AG04450 (cell line): ENCODE results near the gene YPEL2. TPM values are rescaled to one million over a fixed set of nuclear protein-coding genes. Genes with fewer than 3 reads are reported as not detected.
"Not testable (repeated sequence)": the region's sequence is repeated elsewhere in the genome, so short reads cannot be mapped to it uniquely, and the experiment has no call there.

Source experiments
- CTCF ChIA-PET: fragments of 300-600, 350-600 bp; formaldehyde crosslinking; extraction: SDS; loops from one replicate; lab custom pipeline; 2022; ENCODE audit warnings: antibody characterized with exemption, inconsistent platforms; lab: Charles Lee
- POLR2A ChIA-PET: fragments of 350-600 bp; formaldehyde crosslinking; extraction: SDS; loops from one replicate; lab custom pipeline; 2021; ENCODE audit warnings: antibody characterized with exemption, inconsistent platforms; lab: Yijun Ruan, JAX
- DNase-seq: peaks from one replicate; pipeline ENCODE4 v3.0.0-alpha.2; 2011; ENCODE audit warnings: low read depth, low spot score
- H3K27ac ChIP-seq: one replicate; pipeline ENCODE4 v1.5.1; 2012; ENCODE audit warnings: low read depth, low read length, control low read depth
- H3K27me3 ChIP-seq: one replicate; pipeline ENCODE4 v1.6.0; 2012; ENCODE audit warnings: low read length; ENCODE audit not compliant: control insufficient read depth, insufficient read depth
- H3K4me3 ChIP-seq: 2 replicates; pipeline ENCODE4 v1.5.1; 2011; ENCODE audit warnings: mild to moderate bottlenecking, low read depth, low read length, control low read depth
- H3K9me3 ChIP-seq: 2 replicates; pipeline ENCODE4 v1.5.1; 2012; ENCODE audit warnings: low read length; ENCODE audit not compliant: control insufficient read depth, insufficient read depth
- CTCF ChIP-seq: IDR thresholded peaks from 2 replicates; pipeline ENCODE4 v1.5.1; 2011; ENCODE audit warnings: low read depth, low read length, control low read depth, inconsistent platforms
- polyA minus RNA-seq: library from RNA; depleted of rRNA, polyadenylated mRNA; stranded (reverse); fragments of >200 nt; gene quantifications from 2 replicates; pipeline ENCODE4 v1.2.3, GENCODE V29; 2011; rRNA and poly(A)+ RNA removed
- polyA plus RNA-seq: library from polyadenylated mRNA; depleted of rRNA; stranded (reverse); fragments of >200 nt; gene quantifications from 2 replicates; pipeline ENCODE4 v1.2.3, GENCODE V29; 2011; rRNA removed

Gene YPEL2
- 6.0 and 7.7 TPM in 2 replicates for polyA plus RNA-seq
- 10.9 and 15.0 TPM in 2 replicates for polyA minus RNA-seq

DNA sequence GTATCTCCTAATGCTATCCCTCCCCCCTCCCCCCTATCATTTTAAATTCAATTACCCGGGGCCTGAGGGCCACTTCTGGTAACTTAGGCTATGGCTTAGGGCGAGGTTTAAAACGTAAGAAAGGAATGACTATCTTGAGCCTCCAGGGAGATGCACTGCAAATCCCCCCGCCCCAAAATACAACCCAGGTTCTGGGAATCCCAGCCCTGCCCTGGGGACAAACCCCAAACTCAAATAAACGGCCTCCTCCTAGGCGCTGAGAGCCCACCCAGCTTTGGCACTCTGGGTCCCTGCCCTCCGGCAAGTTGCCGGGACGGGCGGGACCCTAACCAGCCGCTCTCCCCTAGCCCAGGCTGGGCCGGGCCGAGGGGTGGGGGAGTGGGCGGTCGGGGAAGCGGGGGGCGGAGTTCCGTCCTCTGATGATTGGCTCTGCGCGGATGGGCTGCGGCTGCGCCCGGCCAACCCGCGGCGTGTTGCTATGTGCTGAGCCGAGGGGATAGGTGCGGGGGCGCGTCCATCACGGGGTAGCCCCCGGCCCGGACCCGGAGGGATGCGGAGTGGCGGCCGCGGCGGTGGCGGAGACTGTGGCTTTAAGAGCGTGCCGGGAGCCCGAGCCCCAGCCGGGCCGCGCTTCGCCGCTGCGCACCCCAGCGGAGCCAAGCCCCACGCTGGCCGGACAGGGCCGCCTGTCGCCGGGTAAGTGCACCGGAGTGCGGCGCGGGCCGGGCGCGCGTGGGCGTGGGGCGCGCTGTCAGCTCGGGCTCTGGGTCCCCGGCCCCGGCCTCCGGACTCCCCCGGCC lies at the start of gene YPEL2:
TSS of gene YPEL2 (plus strand) at position 527 of the 800 bp plus-strand sequence. CDS start 21,755 bp downstream, outside the sequence.
- ChIA-PET CTCF (no interaction called here), POLR2A (no interaction called here)

DNA sequence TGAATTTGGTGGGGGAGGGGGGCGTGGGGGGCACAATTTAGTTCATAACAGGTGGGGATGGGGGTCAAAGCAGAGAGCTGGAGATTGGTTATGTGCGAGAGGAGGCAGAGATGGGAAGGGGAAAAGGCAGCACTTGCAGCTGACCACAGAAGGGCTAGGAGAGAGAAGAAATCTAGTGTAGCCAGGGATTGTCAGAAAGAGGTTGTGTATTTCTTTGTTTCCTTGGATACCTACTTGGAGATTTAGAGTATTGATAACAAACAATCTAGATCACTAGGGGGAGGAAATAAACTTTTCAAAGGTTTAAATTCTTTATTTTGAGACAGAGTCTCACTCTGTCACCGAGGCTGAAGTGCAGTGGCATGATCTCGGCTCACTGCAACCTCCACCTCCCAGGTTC lies 47.1 kb upstream of the YPEL2 start:
- ChIA-PET POLR2A (interaction anchor here (0.7 kb wide), 1 partner anchor 135 kb away, joined by 4 read pairs; no protein-coding TSS in a partner anchor), CTCF (no interaction called here)
- Histone ChIP-seq H3K27me3 (peaks cover 2% of the 10 kb centered on the region), H3K27ac (no peak overlapping the region), H3K9me3 (no peaks in the 10 kb centered on the region), H3K4me3 (no peak overlapping the region)
- no peak for TF ChIP-seq CTCF
- no peak for DNase-seq

More for the DNA sequence above, at the start of gene YPEL2:
- no peaks in the 10 kb centered on the region; the same call in 1 of the 2 replicates for H3K9me3 ChIP-seq
- peak within 1 kb of the TSS; percentile 78 for H3K4me3 ChIP-seq
- H3K27me3 ChIP-seq = peaks cover 24% of the 10 kb centered on the region
- H3K27ac ChIP-seq = no peak within 1 kb of the TSS
- DNase-seq = peak; percentile 84
- TF ChIP-seq CTCF = no peak

DNA sequence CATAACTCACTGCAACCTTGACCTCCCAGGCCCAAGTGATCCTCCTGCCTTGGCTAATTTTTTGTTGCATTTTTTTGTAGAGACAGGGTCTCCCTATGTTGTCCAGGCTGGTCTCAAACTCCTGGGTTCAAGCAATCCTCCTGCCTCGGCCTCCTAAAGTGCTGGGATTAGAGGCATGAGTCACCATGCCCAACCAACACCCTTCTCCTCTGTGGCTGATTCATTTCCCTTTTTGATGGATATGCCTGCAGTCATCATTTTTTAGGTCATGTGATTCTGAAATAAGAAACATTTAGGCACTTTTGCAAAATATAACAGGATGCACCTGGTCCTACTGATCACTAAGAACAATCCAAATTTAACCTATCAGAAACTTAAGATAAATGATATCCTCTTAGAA lies 44.0 kb upstream of the YPEL2 start:
- Histone ChIP-seq H3K9me3 (no peaks in the 10 kb centered on the region), H3K27me3 (peaks cover 6% of the 10 kb centered on the region), H3K27ac (no peak overlapping the region), H3K4me3 (no peak overlapping the region)
- CTCF ChIA-PET = no interaction called here
- DNase-seq = no peak
- no peak for TF ChIP-seq CTCF
- POLR2A ChIA-PET = no interaction called here

DNA sequence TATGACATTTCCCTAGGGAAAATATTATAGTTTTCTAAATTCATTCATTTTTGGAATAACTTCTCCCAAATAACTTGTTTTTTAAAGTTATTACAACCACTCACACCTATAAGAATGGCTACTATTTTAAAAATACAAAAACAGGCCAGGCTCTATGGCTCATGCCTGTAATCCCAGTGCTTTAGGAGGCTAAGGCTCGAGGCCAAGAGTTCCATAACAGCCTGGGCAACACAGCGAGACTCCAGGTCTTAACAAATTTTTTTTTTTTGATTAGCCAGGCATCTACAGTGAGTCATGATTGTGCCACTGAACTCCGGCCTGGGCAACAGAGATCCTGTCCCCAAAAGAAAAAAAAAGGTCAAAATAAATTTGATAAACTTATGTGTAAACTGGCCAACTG lies 43.6 kb upstream of the YPEL2 start:
- POLR2A ChIA-PET = no interaction called here
- CTCF ChIA-PET = no interaction called here
- Histone ChIP-seq H3K27me3 (peaks cover 6% of the 10 kb centered on the region), H3K27ac (no peak overlapping the region), H3K4me3 (no peak overlapping the region), H3K9me3 (no peaks in the 10 kb centered on the region)
- DNase-seq = no peak
- no peak for TF ChIP-seq CTCF

- H3K27ac ChIP-seq = no peak overlapping the region
- H3K27me3 ChIP-seq = peaks cover 4% of the 10 kb centered on the region
- ChIA-PET POLR2A (no interaction called here), CTCF (no interaction called here)
- H3K4me3 ChIP-seq = no peak overlapping the region
- no peak for DNase-seq
- no peak for TF ChIP-seq CTCF
- no peaks in the 10 kb centered on the region for H3K9me3 ChIP-seq
Measured at GRCh38 chr17:59289981-59290301, 41.5 kb upstream of the YPEL2 start.

DNA sequence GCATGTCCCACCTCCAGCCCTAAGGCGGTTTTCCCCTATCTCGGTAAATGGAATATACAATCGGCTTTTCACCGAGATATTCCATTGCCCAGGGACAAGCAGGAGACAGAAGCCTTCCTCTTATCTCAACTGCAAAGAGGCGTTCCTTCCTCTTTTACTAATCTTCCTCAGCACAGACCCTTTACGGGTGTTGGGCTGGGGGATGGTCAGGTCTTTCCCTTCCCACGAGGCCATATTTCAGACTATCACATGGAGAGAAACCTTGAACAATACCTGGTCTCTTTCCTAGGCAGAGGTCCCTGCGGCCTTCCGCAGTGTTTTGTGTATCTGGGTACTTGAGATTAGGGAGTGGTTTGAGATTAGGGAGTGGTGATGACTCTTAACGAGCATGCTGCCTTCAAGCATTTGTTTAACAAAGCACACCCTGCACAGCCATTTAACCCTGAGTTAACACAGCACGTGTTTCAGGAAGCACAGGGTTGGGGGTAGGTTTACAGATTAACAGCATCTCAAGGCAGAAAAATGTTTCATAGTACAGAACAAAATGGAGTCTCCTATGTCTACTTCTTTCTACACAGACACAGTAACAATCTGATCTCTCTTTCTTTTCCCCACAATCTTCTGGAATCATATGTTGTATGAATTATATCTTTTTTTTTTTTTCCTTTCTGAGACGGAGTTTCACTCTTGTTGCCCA lies 41.0 kb upstream of the YPEL2 start:
- H3K27me3 ChIP-seq, DNase-seq, H3K27ac ChIP-seq, CTCF ChIA-PET, H3K9me3 ChIP-seq, POLR2A ChIA-PET, H3K4me3 ChIP-seq: not testable (repeated sequence)
